OCI-LY7 (cell line): ENCODE results near the gene MRPL20.

ENCODE experiments used
- CTCF ChIP-seq: fragments of 200-600 bp; sonication (generic); conservative IDR thresholded peaks from 2 replicates; pipeline ENCODE4 v1.5.1; 2014; ENCODE audit warnings: mild to moderate bottlenecking, antibody characterized with exemption, low read length, moderate library complexity, mixed read lengths
- EZH2phosphoT487 ChIP-seq: fragments of 200-600 bp; sonication (generic); IDR thresholded peaks from 2 replicates; pipeline ENCODE4 v1.6.1; 2018; ENCODE audit warnings: low read depth, borderline replicate concordance, mild to moderate bottlenecking, mixed run types, antibody characterized with exemption, low read length, moderate library complexity, mixed read lengths

GRCh38 chr1:1421907-1422464, 14.9 kb upstream of the MRPL20 start:
- TF ChIP-seq CTCF: no peak
- no peak for TF ChIP-seq EZH2phosphoT487
